Mesenchymal stem cell (in vitro differentiated cells and primary cell): ENCODE results near the gene TRAIP.
A peak's percentile ranks its signal among the peaks of the same experiment; 100 is the strongest.
"Not testable (repeated sequence)": the region's sequence is repeated elsewhere in the genome, so short reads cannot be mapped to it uniquely, and the experiment has no call there.

Experiments
- DNase-seq: peaks from one replicate; pipeline ENCODE4 v3.0.0-alpha.2; 2013
- H2AFZ ChIP-seq: one replicate; pipeline ENCODE4 v1.6.1; 2013; ENCODE audit warnings: low read depth, mild to moderate bottlenecking, control low read depth, inconsistent platforms, low read length, moderate library complexity
- H2AK5ac ChIP-seq: 2 replicates; pipeline ENCODE4 v1.6.1; 2013; ENCODE audit warnings: low read length, moderate library complexity, mild to moderate bottlenecking, inconsistent platforms; ENCODE audit not compliant: severe bottlenecking
- H2BK120ac ChIP-seq: one replicate; pipeline ENCODE4 v1.6.1; 2013; ENCODE audit warnings: low read depth, mild to moderate bottlenecking, inconsistent platforms, low read length, moderate library complexity
- H2BK12ac ChIP-seq, 2 experiments: one replicate each; pipeline ENCODE4 v1.6.1; 2013; ENCODE audit warnings: inconsistent platforms in 2 of 2, low read length in 2 of 2, mild to moderate bottlenecking in 2 of 2, moderate library complexity in 2 of 2, control low read depth in 1 of 2
- H2BK15ac ChIP-seq: one replicate; pipeline ENCODE4 v1.6.1; 2013; ENCODE audit warnings: mild to moderate bottlenecking, low read depth, inconsistent platforms; ENCODE audit not compliant: poor library complexity, severe bottlenecking
- H2BK5ac ChIP-seq: 2 replicates; pipeline ENCODE4 v1.6.1; 2013; ENCODE audit warnings: low read depth, mild to moderate bottlenecking, low read length, control low read depth, inconsistent platforms; ENCODE audit not compliant: poor library complexity, severe bottlenecking
- H3K14ac ChIP-seq, 2 experiments: one replicate each; pipeline ENCODE4 v1.6.1; 2013; ENCODE audit warnings: inconsistent platforms in 2 of 2, low read length in 2 of 2, control low read depth in 1 of 2, mild to moderate bottlenecking in 1 of 2, moderate library complexity in 1 of 2
- H3K18ac ChIP-seq, 2 experiments: one replicate each; pipeline ENCODE4 v1.6.1; 2013; ENCODE audit warnings: inconsistent platforms in 2 of 2, low read length in 2 of 2, control low read depth in 1 of 2, low read depth in 1 of 2, mild to moderate bottlenecking in 1 of 2
- H3K23ac ChIP-seq, 2 experiments: one replicate each; pipeline ENCODE4 v1.6.1; 2013; ENCODE audit warnings: inconsistent platforms in 2 of 2, low read length in 2 of 2, mild to moderate bottlenecking in 2 of 2, moderate library complexity in 2 of 2, control low read depth in 1 of 2
- H3K27ac ChIP-seq: 2 replicates; pipeline ENCODE4 v1.5.1; 2013; ENCODE audit warnings: mild to moderate bottlenecking, moderate library complexity, low read length, control low read depth, inconsistent platforms; ENCODE audit not compliant: poor library complexity, severe bottlenecking
- H3K27me3 ChIP-seq, 2 experiments: 2 replicates each; pipeline versions ENCODE4 v1.6.1 to v1.7.0; 2013; ENCODE audit warnings: low read length in 2 of 2, mild to moderate bottlenecking in 2 of 2, moderate library complexity in 2 of 2, control low read depth in 1 of 2, inconsistent platforms in 1 of 2; ENCODE audit not compliant: control insufficient read depth in 1 of 2, insufficient read depth in 1 of 2
- H3K36me3 ChIP-seq, 2 experiments: 2 replicates each; pipeline versions ENCODE4 v1.6.1 to v1.7.0; 2013; ENCODE audit warnings: low read length in 2 of 2, control low read depth in 1 of 2, inconsistent platforms in 1 of 2, low read depth in 1 of 2, mild to moderate bottlenecking in 1 of 2; ENCODE audit not compliant: insufficient read depth in 2 of 2, control insufficient read depth in 1 of 2
- H3K4ac ChIP-seq, 2 experiments: one replicate each; pipeline ENCODE4 v1.6.1; 2013; ENCODE audit warnings: inconsistent platforms in 2 of 2, low read length in 2 of 2, mild to moderate bottlenecking in 2 of 2, moderate library complexity in 2 of 2, control low read depth in 1 of 2, low read depth in 1 of 2
- H3K4me1 ChIP-seq: 2 replicates; pipeline ENCODE4 v1.6.1; 2013; ENCODE audit warnings: low read depth, low read length, control low read depth; ENCODE audit not compliant: control insufficient read depth, insufficient read depth
- H3K4me2 ChIP-seq: 2 replicates; pipeline ENCODE4 v1.6.1; 2013; ENCODE audit warnings: low read length, mild to moderate bottlenecking, inconsistent platforms; ENCODE audit not compliant: poor library complexity, severe bottlenecking
- H3K4me3 ChIP-seq, 2 experiments: 2 replicates each; pipeline versions ENCODE4 v1.5.1 to v1.7.0; 2013; ENCODE audit warnings: low read length in 2 of 2, mild to moderate bottlenecking in 2 of 2, control low read depth in 1 of 2, low read depth in 1 of 2; ENCODE audit not compliant: insufficient read depth in 1 of 2
- H3K79me1 ChIP-seq: replicated peaks from 2 replicates; pipeline ENCODE4 v1.6.1; 2013; ENCODE audit warnings: mild to moderate bottlenecking, control low read depth, low read length, inconsistent platforms; ENCODE audit not compliant: poor library complexity, severe bottlenecking
- H3K9ac ChIP-seq: 2 replicates; pipeline ENCODE4 v1.7.0; 2013; ENCODE audit warnings: mild to moderate bottlenecking, low read length, moderate library complexity
- H3K9me3 ChIP-seq: 2 replicates; pipeline ENCODE4 v1.7.0; 2013; ENCODE audit warnings: mild to moderate bottlenecking, low read length; ENCODE audit not compliant: control insufficient read depth
- H4K8ac ChIP-seq: one replicate; pipeline ENCODE4 v1.6.1; 2013; ENCODE audit warnings: inconsistent platforms, mild to moderate bottlenecking, low read length, moderate library complexity
- H4K91ac ChIP-seq: one replicate; pipeline ENCODE4 v1.6.1; 2013; ENCODE audit warnings: mild to moderate bottlenecking, low read length, inconsistent platforms
- WGBS: methylation state at CpG from one replicate; pipeline ENCODE4 v1.1.7; 2013; ENCODE audit warnings: mixed read lengths; 5-methylcytosine and 5-hydroxymethylcytosine counted together

The TRAIP gene

GRCh38 chr3:49786357-49787181 is 69.8 kb downstream of the TRAIP start, which contains the start of gene IP6K1:
Gene IP6K1 (minus strand): TSS chr3:49786542. CDS start chr3:49748040, 38,502 bp downstream.
- Histone ChIP-seq H2AK5ac (peak within 1 kb of the TSS; percentile 59), H2BK12ac (peak within 1 kb of the TSS; percentile 1 to 3), H3K9ac (peak within 1 kb of the TSS; percentile 97), H2BK15ac (peak within 1 kb of the TSS; percentile 49), H2BK5ac (no peak within 1 kb of the TSS), H3K36me3 (peaks cover 19 to 22% of the 10 kb centered on the region in 2 experiments), H3K4me1 (peaks cover 13% of the 10 kb centered on the region), H3K9me3 (no peaks in the 10 kb centered on the region), H2BK120ac (peak within 1 kb of the TSS; percentile 73), H3K18ac (peak within 1 kb of the TSS; percentile 86 to 92), H3K27ac (peak within 1 kb of the TSS; percentile 50), H3K27me3 (no peaks in the 10 kb centered on the region), H3K14ac (peak within 1 kb of the TSS in 1 of 2 experiments; percentile 53), H4K8ac (peak within 1 kb of the TSS; percentile 99), H3K79me1 (peaks cover 4% of the 10 kb centered on the region), H4K91ac (peak within 1 kb of the TSS; percentile 90), H3K4me2 (peak within 1 kb of the TSS; percentile 86), H3K4me3 (peak within 1 kb of the TSS; percentile 90 to 93), H2AFZ (peak within 1 kb of the TSS; percentile 59), H3K4ac (peak within 1 kb of the TSS; percentile 94 to 98), H3K23ac (peak within 1 kb of the TSS in 1 of 2 experiments; percentile 53)
- DNase-seq = peak; percentile 100
- 9% methylated on average over 55 of the region's 55 CpGs for WGBS

GRCh38 chr3:49785565-49786356 is 70.6 kb downstream of the TRAIP start:
- Histone ChIP-seq H3K36me3 (peaks cover 23% of the 10 kb centered on the region in 2 experiments), H2BK120ac (no peak overlapping the region), H3K27me3 (no peaks in the 10 kb centered on the region), H4K8ac (no peak overlapping the region), H3K4ac (peak overlapping the region; percentile 47 to 63), H3K79me1 (peaks cover 4% of the 10 kb centered on the region), H3K27ac (peak overlapping the region; percentile 50), H3K4me3 (peak overlapping the region; percentile 90 to 93), H3K23ac (peak overlapping the region in 1 of 2 experiments; percentile 53), H3K4me2 (peak overlapping the region; percentile 86), H4K91ac (peak overlapping the region; percentile 41), H2AK5ac (no peak overlapping the region), H3K4me1 (peaks cover 14% of the 10 kb centered on the region), H2BK15ac (peak overlapping the region; percentile 49), H3K9me3 (no peaks in the 10 kb centered on the region), H2BK5ac (no peak overlapping the region), H2BK12ac (no peak overlapping the region), H3K9ac (peak overlapping the region; percentile 97), H3K14ac (peak overlapping the region in 1 of 2 experiments; percentile 13), H3K18ac (peak overlapping the region; percentile 52 to 82), H2AFZ (no peak overlapping the region)
- 5% methylated on average over 44 of the region's 50 CpGs for WGBS
- peak; percentile 62 for DNase-seq

- H2AFZ ChIP-seq, DNase-seq, H4K8ac ChIP-seq, H3K4me3 ChIP-seq, H2BK15ac ChIP-seq, H2AK5ac ChIP-seq, H3K4me2 ChIP-seq, H2BK120ac ChIP-seq, H2BK5ac ChIP-seq, H3K27me3 ChIP-seq, H3K27ac ChIP-seq, H3K23ac ChIP-seq, H3K14ac ChIP-seq, H3K4ac ChIP-seq, H3K18ac ChIP-seq, H3K9ac ChIP-seq, H3K9me3 ChIP-seq, H4K91ac ChIP-seq, H2BK12ac ChIP-seq, H3K79me1 ChIP-seq: not testable (repeated sequence)
- peaks cover 27 to 40% of the 10 kb centered on the region in 2 experiments for H3K36me3 ChIP-seq
- 93% methylated on average over 9 of the region's 9 CpGs for WGBS
- peaks cover 20% of the 10 kb centered on the region for H3K4me1 ChIP-seq
Observed at GRCh38 chr3:49782277-49782676, 74.1 kb downstream of the TRAIP start.
